Muscle layer of colon (tissue), 2 donors: ENCODE data around the gene SST.

Experiments used
- H3K27ac ChIP-seq: one replicate; pipeline ENCODE4 v1.7.0; 2013; ENCODE audit warnings: low read depth, mild to moderate bottlenecking, low read length, moderate library complexity
- H3K27me3 ChIP-seq, 2 donors: one replicate each; pipeline ENCODE4 v1.7.0; 2013; ENCODE audit warnings: low read length in 2 of 2, mild to moderate bottlenecking in 2 of 2; ENCODE audit not compliant: insufficient read depth in 2 of 2, control insufficient read depth in 1 of 2
- H3K36me3 ChIP-seq: one replicate; pipeline ENCODE4 v1.7.0; 2013; ENCODE audit warnings: mild to moderate bottlenecking, low read length; ENCODE audit not compliant: insufficient read depth
- H3K4me1 ChIP-seq: one replicate; pipeline ENCODE4 v1.7.0; 2013; ENCODE audit warnings: mild to moderate bottlenecking, low read length; ENCODE audit not compliant: insufficient read depth
- H3K4me3 ChIP-seq, 2 donors: one replicate each; pipeline ENCODE4 v1.7.0; 2013; ENCODE audit warnings: low read length in 2 of 2, low read depth in 1 of 2, mild to moderate bottlenecking in 1 of 2, moderate library complexity in 1 of 2
- H3K9ac ChIP-seq: one replicate; pipeline ENCODE4 v1.7.0; 2013; ENCODE audit warnings: low read length
- H3K9me3 ChIP-seq: one replicate; pipeline ENCODE4 v1.7.0; 2013; ENCODE audit warnings: mild to moderate bottlenecking, low read length
- donor health status: abdominal sarcoma.
- donor health status: Adenocarcinoma of cecum.

The SST gene

DNA sequence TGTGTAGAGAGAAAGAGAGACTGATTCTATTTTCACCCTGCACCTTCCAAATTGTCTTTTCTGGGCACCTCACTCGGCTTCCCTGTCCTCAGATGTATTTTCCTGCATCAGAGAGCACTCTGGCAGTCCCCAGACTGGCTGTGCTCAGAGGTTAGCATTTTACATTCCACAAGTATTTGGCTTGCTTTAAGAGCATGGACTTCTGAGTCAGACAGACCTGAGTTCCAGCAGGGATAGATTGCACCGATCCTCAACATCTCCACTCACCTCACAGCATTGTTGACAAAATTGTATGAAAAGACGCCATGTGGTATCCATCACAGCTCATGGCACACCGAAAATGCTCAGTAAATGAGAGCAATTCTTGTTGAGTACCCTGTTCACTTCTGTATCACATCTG, 45.6 kb downstream of the SST start:
- Histone ChIP-seq H3K4me1 (no peaks in the 10 kb centered on the region), H3K36me3 (no peaks in the 10 kb centered on the region), H3K4me3 (no peak overlapping the region), H3K27me3 (no peaks in the 10 kb centered on the region), H3K9me3 (no peaks in the 10 kb centered on the region), H3K9ac (no peak overlapping the region), H3K27ac (no peak overlapping the region)

DNA sequence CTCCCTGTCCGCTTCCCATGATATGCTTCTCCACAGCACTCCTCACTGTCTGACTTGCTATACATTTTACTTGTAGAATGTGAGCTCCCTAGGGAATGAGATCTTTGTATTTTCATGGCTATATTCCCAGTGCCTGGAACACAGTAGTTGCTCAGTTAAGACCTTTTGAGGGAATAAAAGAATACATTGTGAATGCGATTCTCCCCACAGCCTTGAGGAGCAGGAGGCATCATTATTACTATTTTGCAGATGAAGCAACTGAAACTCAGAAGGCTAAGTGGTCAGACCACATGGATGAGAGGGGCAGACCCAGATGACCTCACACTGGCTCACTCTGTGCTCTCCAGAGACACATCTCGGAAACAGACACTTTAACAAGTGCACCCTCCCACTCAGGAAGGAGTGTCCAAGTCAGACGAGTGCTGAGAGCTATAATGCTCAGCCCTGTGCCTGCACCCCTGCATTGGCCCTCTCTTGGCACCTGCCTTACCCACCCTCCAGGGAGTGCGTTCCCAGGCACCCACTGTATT, 46.8 kb downstream of the SST start:
- H3K36me3 ChIP-seq: no peaks in the 10 kb centered on the region
- H3K9ac ChIP-seq: no peak overlapping the region
- H3K9me3 ChIP-seq: no peaks in the 10 kb centered on the region
- H3K4me1 ChIP-seq: no peaks in the 10 kb centered on the region
- no peaks in the 10 kb centered on the region for H3K27me3 ChIP-seq
- H3K27ac ChIP-seq: no peak overlapping the region
- H3K4me3 ChIP-seq: no peak overlapping the region

DNA sequence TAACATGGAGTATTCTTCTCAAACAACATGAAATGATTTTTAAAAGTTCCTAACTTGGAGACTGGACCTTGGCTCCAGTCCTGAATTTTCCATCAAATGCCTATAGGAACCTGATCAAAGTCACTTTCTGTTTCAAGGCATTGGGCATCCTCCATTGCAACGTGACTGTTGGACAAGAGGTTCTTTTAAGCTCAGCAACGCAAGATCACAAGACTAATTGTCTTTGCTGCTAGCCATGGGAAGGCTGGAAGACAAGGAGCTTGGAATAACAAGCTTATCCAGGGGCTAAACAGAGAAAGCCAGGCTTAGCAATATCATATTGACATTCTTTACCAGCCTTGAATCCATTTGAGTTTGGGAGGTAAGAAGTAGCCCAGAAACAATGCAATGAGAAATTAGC, 48.3 kb downstream of the SST start:
- Histone ChIP-seq H3K27me3 (no peaks in the 10 kb centered on the region), H3K9ac (no peak overlapping the region), H3K4me1 (no peaks in the 10 kb centered on the region), H3K4me3 (no peak overlapping the region), H3K36me3 (no peaks in the 10 kb centered on the region), H3K9me3 (no peaks in the 10 kb centered on the region), H3K27ac (no peak overlapping the region)

DNA sequence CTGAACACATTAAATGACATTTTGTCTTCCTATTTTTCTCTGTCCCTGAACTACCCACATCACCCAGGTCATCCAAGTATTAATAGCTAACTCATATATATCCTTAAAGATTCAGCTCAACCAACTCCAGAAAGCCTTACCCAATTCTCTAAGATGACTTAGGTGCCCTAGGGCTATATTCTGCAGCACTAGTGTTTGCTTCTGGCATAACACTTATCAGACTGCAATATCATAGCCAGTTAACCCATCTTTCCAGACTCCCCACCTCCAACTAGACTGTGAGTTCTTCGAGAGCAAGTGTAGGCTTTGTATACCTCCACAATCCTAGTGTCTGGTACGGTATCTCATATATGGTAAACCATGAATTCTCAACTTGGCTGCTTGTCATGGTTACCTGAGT, 50.7 kb downstream of the SST start:
- Histone ChIP-seq H3K36me3 (no peaks in the 10 kb centered on the region), H3K4me3 (no peak overlapping the region), H3K4me1 (no peaks in the 10 kb centered on the region), H3K27me3 (no peaks in the 10 kb centered on the region), H3K27ac (no peak overlapping the region), H3K9me3 (no peaks in the 10 kb centered on the region), H3K9ac (no peak overlapping the region)
